H1 (cell line): ENCODE data around the gene MAGI3. TPM values are rescaled to one million over a fixed set of nuclear protein-coding genes. Genes with fewer than 3 reads are reported as not detected.

Experiments
- CTCF ChIA-PET: fragments of 300-600 bp; sonication (Branson Sonifier 250); formaldehyde crosslinking; loops from one replicate; lab custom pipeline; 2021; ENCODE audit not compliant: partially characterized antibody; lab: Charles Lee
- POLR2A ChIA-PET: fragments of 300-600 bp; sonication (Branson Sonifier 250); formaldehyde crosslinking; loops from one replicate; lab custom pipeline; 2021; ENCODE audit warnings: inconsistent platforms; ENCODE audit not compliant: partially characterized antibody; lab: Charles Lee
- DNase-seq, 2 experiments: peaks; one replicate each; pipeline versions ENCODE4 v3.0.0 to v3.0.0-alpha.2; 2010 to 2022; ENCODE audit warnings: low spot score in 2 of 2, low read depth in 1 of 2, mixed read lengths in 1 of 2
- FAIRE-seq: peaks from 2 replicates; lab custom pipeline; 2011; peaks lifted over from hg19 to GRCh38; lab: Jason Lieb, UNC
- H2AFZ ChIP-seq: 2 replicates; pipeline ENCODE4 v1.8.1; 2012; ENCODE audit warnings: low read length, inconsistent platforms
- H2AK5ac ChIP-seq: 2 replicates; pipeline ENCODE4 v1.6.1; 2013; ENCODE audit warnings: low read depth, low read length
- H2BK120ac ChIP-seq: replicated peaks from 2 replicates; pipeline ENCODE3; 2013; ENCODE audit warnings: low read depth, low read length, inconsistent platforms
- H2BK12ac ChIP-seq: 2 replicates; pipeline ENCODE4 v1.6.1; 2013; ENCODE audit warnings: low read depth, low read length
- H2BK15ac ChIP-seq: 2 replicates; pipeline ENCODE4 v1.6.1; 2013; ENCODE audit warnings: low read length
- H2BK20ac ChIP-seq: 2 replicates; pipeline ENCODE4 v1.6.1; 2013; ENCODE audit warnings: low read length
- H2BK5ac ChIP-seq: 2 replicates; pipeline ENCODE4 v1.6.1; 2013; ENCODE audit warnings: low read depth, low read length
- H3K14ac ChIP-seq: 2 replicates; pipeline ENCODE4 v1.6.1; 2013; ENCODE audit warnings: inconsistent platforms; ENCODE audit not compliant: insufficient read length
- H3K18ac ChIP-seq: 2 replicates; pipeline ENCODE4 v1.6.1; 2013; ENCODE audit warnings: low read length; ENCODE audit errors: extremely low read depth
- H3K23ac ChIP-seq: 2 replicates; pipeline ENCODE4 v1.6.1; 2013; ENCODE audit warnings: inconsistent platforms; ENCODE audit not compliant: insufficient read length
- H3K23me2 ChIP-seq: 2 replicates; pipeline ENCODE4 v1.6.1; 2013; ENCODE audit warnings: low read depth, low read length
- H3K27ac ChIP-seq: 2 replicates; pipeline ENCODE4 v1.6.1; 2011; ENCODE audit warnings: low read depth, low read length, inconsistent platforms
- H3K27me3 ChIP-seq, 4 experiments: replicated peaks in 1 of 4; 1 replicate in 1 of 4; 2 replicates in 3 of 4; pipeline versions ENCODE4 v1.6.1 to v1.8.1; 2011 to 2013; ENCODE audit warnings: low read length in 3 of 4, mild to moderate bottlenecking in 3 of 4, inconsistent platforms in 2 of 4, mixed read lengths in 2 of 4, moderate library complexity in 1 of 4; ENCODE audit not compliant: control insufficient read depth in 3 of 4, insufficient read depth in 3 of 4; ENCODE audit errors: extremely low read depth in 1 of 4
- H3K36me3 ChIP-seq, 4 experiments: 2 replicates each; pipeline versions ENCODE4 v1.6.1 to v1.8.1; 2011 to 2013; ENCODE audit warnings: mild to moderate bottlenecking in 4 of 4, low read length in 3 of 4, moderate library complexity in 2 of 4, control low read depth in 1 of 4, inconsistent platforms in 1 of 4; ENCODE audit not compliant: insufficient read depth in 4 of 4, control insufficient read depth in 2 of 4
- H3K4ac ChIP-seq: replicated peaks from 2 replicates; pipeline ENCODE3; 2013; ENCODE audit warnings: low read length, low read depth, mixed read lengths, inconsistent platforms; ENCODE audit not compliant: insufficient read length
- H3K4me1 ChIP-seq, 4 experiments: replicated peaks in 1 of 4; 1 replicate in 1 of 4; 2 replicates in 3 of 4; pipeline versions ENCODE4 v1.6.1 to v1.8.1; 2011 to 2013; ENCODE audit warnings: low read length in 3 of 4, inconsistent platforms in 2 of 4, mixed read lengths in 1 of 4; ENCODE audit not compliant: insufficient read depth in 4 of 4, control insufficient read depth in 3 of 4
- H3K4me2 ChIP-seq, 2 experiments: 2 replicates each; pipeline versions ENCODE4 v1.6.1 to v1.8.1; 2011 to 2013; ENCODE audit warnings: low read depth in 2 of 2, low read length in 2 of 2, control low read depth in 1 of 2, inconsistent platforms in 1 of 2, mild to moderate bottlenecking in 1 of 2; ENCODE audit not compliant: insufficient read depth in 1 of 2
- H3K4me3 ChIP-seq, 4 experiments: fragments of 200-600, 300-600 bp in 1 of 4; sonication (generic), shearing (Covaris generic), sonication (Bioruptor Twin) in 1 of 4; 2 replicates each; pipeline versions ENCODE4 v1.5.1 to v1.8.1; 2011 to 2016; ENCODE audit warnings: low read length in 4 of 4, low read depth in 3 of 4, control low read depth in 2 of 4, inconsistent platforms in 2 of 4, mild to moderate bottlenecking in 2 of 4, mixed read lengths in 1 of 4, moderate library complexity in 1 of 4; ENCODE audit not compliant: insufficient read depth in 2 of 4; ENCODE audit errors: extremely low read depth in 1 of 4
- H3K56ac ChIP-seq: replicated peaks from 2 replicates; pipeline ENCODE3; 2013; ENCODE audit warnings: low read depth, mild to moderate bottlenecking, mixed read lengths, low read length, inconsistent platforms; ENCODE audit not compliant: insufficient read length
- H3K79me1 ChIP-seq: 2 replicates; pipeline ENCODE4 v1.6.1; 2013; ENCODE audit warnings: low read depth, low read length, control low read depth
- H3K79me2 ChIP-seq, 2 experiments: 2 replicates each; pipeline versions ENCODE4 v1.6.1 to v1.8.1; 2012 to 2013; ENCODE audit warnings: low read length in 2 of 2, mild to moderate bottlenecking in 2 of 2, inconsistent platforms in 1 of 2; ENCODE audit not compliant: insufficient read depth in 2 of 2, control insufficient read depth in 1 of 2
- H3K9ac ChIP-seq, 4 experiments: replicated peaks in 1 of 4; 1 replicate in 1 of 4; 2 replicates in 3 of 4; pipeline versions ENCODE4 v1.6.1 to v1.8.1; 2011 to 2013; ENCODE audit warnings: low read depth in 3 of 4, low read length in 3 of 4, control low read depth in 2 of 4, mild to moderate bottlenecking in 2 of 4, moderate library complexity in 2 of 4, inconsistent platforms in 1 of 4; ENCODE audit errors: extremely low read depth in 1 of 4
- H3K9me3 ChIP-seq, 2 experiments: 2 replicates each; pipeline versions ENCODE4 v1.6.1 to v1.8.1; 2012 to 2013; ENCODE audit warnings: mild to moderate bottlenecking in 2 of 2, moderate library complexity in 2 of 2, control low read depth in 1 of 2, inconsistent platforms in 1 of 2, low read depth in 1 of 2, low read length in 1 of 2, mixed read lengths in 1 of 2; ENCODE audit not compliant: insufficient read depth in 2 of 2
- H4K20me1 ChIP-seq, 2 experiments: replicated peaks in 1 of 2; 2 replicates each; pipeline versions ENCODE3 to v1.8.1; 2011 to 2013; ENCODE audit warnings: inconsistent platforms in 2 of 2, low read length in 2 of 2, mild to moderate bottlenecking in 1 of 2; ENCODE audit not compliant: insufficient read depth in 2 of 2, control insufficient read depth in 1 of 2
- H4K5ac ChIP-seq: 2 replicates; pipeline ENCODE4 v1.6.1; 2013; ENCODE audit warnings: low read length, low read depth, mixed read lengths, inconsistent platforms; ENCODE audit not compliant: insufficient read length
- H4K8ac ChIP-seq: 2 replicates; pipeline ENCODE4 v1.8.0; 2013; ENCODE audit warnings: mild to moderate bottlenecking, moderate library complexity, low read length, inconsistent platforms; ENCODE audit not compliant: insufficient read depth; ENCODE audit errors: extremely low read depth
- H4K91ac ChIP-seq: replicated peaks from 2 replicates; pipeline ENCODE3; 2013; ENCODE audit warnings: low read length, mixed read lengths, inconsistent platforms; ENCODE audit not compliant: insufficient read length
- BRCA1 ChIP-seq: IDR thresholded peaks from 2 replicates; pipeline ENCODE4 v1.6.1; 2012; ENCODE audit warnings: low read depth, low read length, improper control_type of control experiment
- KDM1A ChIP-seq: fragments of 200-600, 300-600 bp; sonication (generic); IDR thresholded peaks from 2 replicates; pipeline ENCODE4 v1.7.1; 2016; ENCODE audit warnings: mild to moderate bottlenecking, low read length, borderline replicate concordance
- SIX5 ChIP-seq: IDR thresholded peaks from 2 replicates; pipeline ENCODE4 v1.6.1; 2011; ENCODE audit warnings: mild to moderate bottlenecking, low read depth, low read length
- WGBS, 2 experiments: shearing (Covaris generic) in 1 of 2; methylation state at CpG; one replicate each; pipeline versions ENCODE4 v1.1.6 to v1.1.7; 2013 to 2015; ENCODE audit warnings: low lambda C conversion rate in 2 of 2, mixed read lengths in 2 of 2, inconsistent platforms in 1 of 2, low coverage in 1 of 2, missing lambda C conversion rate in 1 of 2; ENCODE audit not compliant: insufficient replicate concordance in 2 of 2, insufficient coverage in 1 of 2, insufficient read length in 1 of 2; ENCODE audit errors: extremely low coverage in 1 of 2, missing lambda C conversion rate in 1 of 2; 5-methylcytosine and 5-hydroxymethylcytosine counted together
- polyA plus RNA-seq, 7 experiments: library from polyadenylated mRNA; depleted of rRNA in 3 of 7; stranded (reverse) in 5 of 7; unstranded in 2 of 7; fragments of >200 nt in 5 of 7; fragments of 200-250 nt in 2 of 7; gene quantifications; 1 replicate in 5 of 7; 2 replicates in 1 of 7; 4 replicates in 1 of 7; pipeline versions ENCODE4 v1.2.1 to v1.2.3, GENCODE V29; 2011 to 2013; ENCODE audit warnings: missing spikeins in 2 of 7, mixed read lengths in 2 of 7
- total RNA-seq: library from RNA; stranded (reverse); fragmentation: NEBNext Ultra II Directional; extraction: Animal tissue kit (Norgen Biotek cat#: 25700); gene quantifications from 2 replicates; pipeline ENCODE4 v1.2.1, GENCODE V29; 2021

The MAGI3 gene
- total and polyA plus RNA-seq, 2 of the 8 experiments (the other 6 are each of a cell fraction or from before 2014, with no cell fraction given) = 2.3 to 7.8 TPM

GRCh38 chr1:113505357-113505756, 115.0 kb downstream of the MAGI3 start:
- H3K27me3 ChIP-seq = no peaks in the 10 kb centered on the region
- H3K14ac ChIP-seq = no peak overlapping the region
- H2AK5ac ChIP-seq = no peak overlapping the region
- H4K5ac ChIP-seq = no peak overlapping the region
- no peak overlapping the region for H3K18ac ChIP-seq
- ChIA-PET CTCF (no interaction called here), POLR2A (no interaction called here)
- H3K9ac ChIP-seq = no peak overlapping the region
- no peak overlapping the region for H3K27ac ChIP-seq
- H3K4me1 ChIP-seq = peaks cover 0 to 4% (median 2%) of the 10 kb centered on the region in 4 experiments; a peak in 2 of 7 replicates
- TF ChIP-seq SIX5 (no peak), BRCA1 (no peak), KDM1A (no peak)
- H3K23ac ChIP-seq = no peak overlapping the region
- no peaks in the 10 kb centered on the region for H4K20me1 ChIP-seq
- FAIRE-seq = no peak
- H4K91ac ChIP-seq = no peak overlapping the region
- H2BK12ac ChIP-seq = no peak overlapping the region
- no peaks in the 10 kb centered on the region for H3K36me3 ChIP-seq
- H3K56ac ChIP-seq = no peak overlapping the region
- no peak overlapping the region for H4K8ac ChIP-seq
- H2BK5ac ChIP-seq = no peak overlapping the region
- no peaks in the 10 kb centered on the region; a peak in 1 of 4 replicates for H3K79me2 ChIP-seq
- H2BK20ac ChIP-seq = no peak overlapping the region
- no peak overlapping the region for H3K4me3 ChIP-seq
- H3K79me1 ChIP-seq = no peaks in the 10 kb centered on the region
- no peak overlapping the region for H3K4ac ChIP-seq
- H2BK15ac ChIP-seq = no peak overlapping the region
- no peaks in the 10 kb centered on the region for H3K9me3 ChIP-seq
- H2AFZ ChIP-seq = no peak overlapping the region
- WGBS, 2 experiments = 81% methylated on average over 1 of the region's 1 CpG; no CpG with 5 or more reads in 1 of the 2 experiments
- DNase-seq = no peak
- no peak overlapping the region for H2BK120ac ChIP-seq
- H3K23me2 ChIP-seq = no peaks in the 10 kb centered on the region
- no peak overlapping the region for H3K4me2 ChIP-seq
